HepG2 (cell line): ENCODE measurements around the gene OR11G2. TPM values are rescaled to one million over a fixed set of nuclear protein-coding genes. Genes with fewer than 3 reads are reported as not detected.

Source experiments
- ATAC-seq: fragments of 200-7000 bp; cut with Tn5 transposase; 3 replicates; pipeline ENCODE4 v1.9.1; 2020; ENCODE audit warnings: mild to moderate bottlenecking, moderate library complexity
- BruUV-seq: library from RNA; stranded (reverse); fragments of 400-500 nt; replicated peaks from 2 replicates; lab custom pipeline; 2021; lab: Mats Ljungman, UMichigan
- CTCF ChIA-PET: fragments of 300-600 bp; formaldehyde crosslinking; extraction: SDS; loops from one replicate; lab custom pipeline; 2021; ENCODE audit warnings: low total read pairs, inconsistent platforms, low intra/inter-chr PET ratio; lab: Yijun Ruan, JAX
- POLR2A ChIA-PET: fragments of 350-600 bp; sonication (Branson Sonifier 250); formaldehyde crosslinking; loops from one replicate; lab custom pipeline; 2020; ENCODE audit warnings: antibody characterized with exemption, inconsistent platforms; lab: Yijun Ruan, JAX
- DNase-seq: peaks from one replicate; pipeline ENCODE4 v3.0.0-alpha.2; 2015; ENCODE audit warnings: low spot score
- FAIRE-seq: peaks from 3 replicates; lab custom pipeline; 2011; peaks lifted over from hg19 to GRCh38; lab: Jason Lieb, UNC
- H2AFZ ChIP-seq: one replicate; pipeline ENCODE4 v1.6.1; 2011; ENCODE audit warnings: low read length, inconsistent platforms
- H3K27ac ChIP-seq: fragments of 300-600 bp; 3 replicates; pipeline ENCODE4 v1.8.0; 2011; ENCODE audit warnings: mixed run types, mild to moderate bottlenecking, mixed read lengths, low read length, inconsistent platforms; ENCODE audit not compliant: insufficient read depth; ENCODE audit errors: extremely low read length
- H3K27me3 ChIP-seq, 2 experiments: fragments of 200-600 bp in 1 of 2; 2 replicates in 1 of 2; 3 replicates in 1 of 2; pipeline versions ENCODE4 v1.6.0 to v1.8.0; 2011; ENCODE audit warnings: low read length in 2 of 2, mild to moderate bottlenecking in 2 of 2, moderate library complexity in 2 of 2, inconsistent platforms in 1 of 2; ENCODE audit not compliant: insufficient read depth in 2 of 2, control insufficient read depth in 1 of 2
- H3K36me3 ChIP-seq, 2 experiments: fragments of 200-600 bp in 1 of 2; replicated peaks in 1 of 2; 2 replicates in 1 of 2; 3 replicates in 1 of 2; pipeline versions ENCODE4 v1.5.1 to v1.8.0; 2011; ENCODE audit warnings: low read length in 2 of 2, inconsistent platforms in 1 of 2; ENCODE audit not compliant: insufficient read depth in 2 of 2, control insufficient read depth in 1 of 2
- H3K4me1 ChIP-seq: 2 replicates; pipeline ENCODE4 v1.5.1; 2012; ENCODE audit warnings: low read length, inconsistent platforms; ENCODE audit not compliant: insufficient read depth
- H3K4me2 ChIP-seq: 2 replicates; pipeline ENCODE4 v1.6.0; 2011; ENCODE audit warnings: low read depth, low read length, inconsistent platforms
- H3K4me3 ChIP-seq, 3 experiments: fragments of 200-600 bp in 1 of 3; sonication (generic), shearing (Covaris generic) in 1 of 3; replicated peaks in 1 of 3; 2 replicates each; pipeline ENCODE4 v1.5.1; 2011 to 2016; ENCODE audit warnings: low read length in 3 of 3, inconsistent platforms in 2 of 3, low read depth in 2 of 3, mild to moderate bottlenecking in 2 of 3, control low read depth in 1 of 3, mixed read lengths in 1 of 3; ENCODE audit not compliant: insufficient read depth in 1 of 3
- H3K79me2 ChIP-seq: one replicate; pipeline ENCODE4 v1.6.1; 2011; ENCODE audit warnings: low read length, inconsistent platforms; ENCODE audit not compliant: insufficient read depth
- H3K9ac ChIP-seq: 2 replicates; pipeline ENCODE4 v1.6.0; 2011; ENCODE audit warnings: mild to moderate bottlenecking, low read depth, low read length, inconsistent platforms; ENCODE audit not compliant: insufficient read depth
- H3K9me3 ChIP-seq: 2 replicates; pipeline ENCODE4 v1.5.1; 2012; ENCODE audit warnings: mild to moderate bottlenecking, low read length
- H4K20me1 ChIP-seq: 2 replicates; pipeline ENCODE4 v1.6.0; 2011; ENCODE audit warnings: inconsistent platforms, mild to moderate bottlenecking, low read length, moderate library complexity; ENCODE audit not compliant: insufficient read depth
- CEBPB ChIP-seq: IDR thresholded peaks from 2 replicates; pipeline ENCODE4 v1.6.1; 2011; ENCODE audit warnings: low read depth, low read length, improper control_type of control experiment, borderline replicate concordance
- TARDBP ChIP-seq: sonication (generic); formaldehyde crosslinking; IDR thresholded peaks from 2 replicates; pipeline ENCODE4 v1.8.0; 2022; ENCODE audit warnings: mild to moderate bottlenecking, missing genetic modification reagents
- TOPORS ChIP-seq: sonication (generic); formaldehyde crosslinking; IDR thresholded peaks from 2 replicates; pipeline ENCODE4 v1.8.0; 2023; ENCODE audit warnings: mild to moderate bottlenecking, missing genetic modification reagents
- ZNF24 ChIP-seq: fragments of 450-650 bp; IDR thresholded peaks from 2 replicates; pipeline ENCODE4 v1.6.1; 2017; ENCODE audit warnings: antibody characterized with exemption, mild to moderate bottlenecking
- WGBS: methylation state at CpG from one replicate; pipeline ENCODE4 v1.1.6; 2017; ENCODE audit warnings: low lambda C conversion rate; 5-methylcytosine and 5-hydroxymethylcytosine counted together
- in situ Hi-C: cut with HindIII; loops from 2 replicates; pipeline ENCODE4 v1.10.0; 2017; ENCODE audit warnings: low pct_unique_long_range_greater_than_20kb; ENCODE audit not compliant: extremely low pct_ligation_motif_present
- intact Hi-C: fragments of 100-400 bp; cut with micrococcal nuclease; formaldehyde crosslinking; loops from one replicate; pipeline ENCODE4 v1.10.0; 2022; ENCODE audit not compliant: unreplicated experiment
- polyA plus RNA-seq, 8 experiments: library from polyadenylated mRNA; depleted of rRNA in 3 of 8; stranded (reverse) in 7 of 8; unstranded in 1 of 8; fragments of >200 nt; fragmentation: Illumina TruSeq in 4 of 8; extraction: Trizol in 4 of 8; gene quantifications; 2 replicates each; pipeline versions ENCODE4 v1.2.1 to v1.2.3, GENCODE V29; 2011 to 2016; ENCODE audit warnings: low read depth in 4 of 8, missing spikeins in 1 of 8, mixed read lengths in 1 of 8; ENCODE audit not compliant: insufficient read depth in 1 of 8
- total RNA-seq, 5 experiments: library from RNA; depleted of rRNA; stranded (reverse); fragments of >200 nt; fragmentation: Illumina TruSeq; extraction: Trizol; gene quantifications; 2 replicates each; pipeline ENCODE4 v1.2.3, GENCODE V29; 2016; ENCODE audit warnings: low read depth in 1 of 5
- TF ChIP-seq, protein P1 (sequence below): sonication (generic); formaldehyde crosslinking; IDR thresholded peaks from 2 replicates; pipeline ENCODE4 v1.4.0; 2020; ENCODE audit warnings: mild to moderate bottlenecking, missing genetic modification reagents
- TF ChIP-seq, protein P2 (sequence below): sonication (generic); formaldehyde crosslinking; IDR thresholded peaks from 2 replicates; pipeline ENCODE4 v1.4.0; 2020; ENCODE audit warnings: low read depth, missing genetic modification reagents
- TF ChIP-seq, protein P3 (sequence below), 2 experiments: sonication (generic) in 1 of 2; formaldehyde crosslinking in 1 of 2; IDR thresholded peaks; 2 replicates each; pipeline versions ENCODE4 v1.6.1 to v1.9.0; 2014 to 2022; ENCODE audit warnings: antibody characterized with exemption in 1 of 2, borderline replicate concordance in 1 of 2, inconsistent platforms in 1 of 2, low read depth in 1 of 2, missing genetic modification reagents in 1 of 2

Gene OR11G2
- total and polyA plus RNA-seq, 2 of the 13 experiments (the other 11 are each of a cell fraction or from before 2014, with no cell fraction given): not detected

DNA sequence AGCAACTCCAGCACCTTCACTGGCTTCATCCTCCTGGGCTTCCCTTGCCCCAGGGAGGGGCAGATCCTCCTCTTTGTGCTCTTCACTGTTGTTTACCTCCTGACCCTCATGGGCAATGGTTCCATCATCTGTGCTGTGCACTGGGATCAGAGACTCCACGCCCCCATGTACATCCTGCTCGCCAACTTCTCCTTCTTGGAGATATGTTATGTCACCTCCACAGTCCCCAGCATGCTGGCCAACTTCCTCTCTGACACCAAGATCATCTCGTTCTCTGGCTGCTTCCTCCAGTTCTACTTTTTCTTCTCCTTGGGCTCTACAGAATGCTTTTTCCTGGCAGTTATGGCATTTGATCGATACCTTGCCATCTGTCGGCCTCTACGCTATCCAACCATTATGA is 6.8 kb downstream of the OR11G2 start:
- BruUV-seq: no TSS peak
- no peaks in the 10 kb centered on the region for H4K20me1 ChIP-seq
- no peaks in the 10 kb centered on the region for H3K4me1 ChIP-seq
- 36% methylated on average over 6 of the region's 6 CpGs for whole genome bisulfite sequencing
- H3K27me3 ChIP-seq: 0 out of 5 replicates have a peak, but pooled peaks cover 0 to 8% of the 10 kb centered on the region in 2 experiments
- no peak overlapping the region for H3K9ac ChIP-seq
- H3K36me3 ChIP-seq: no peaks in the 10 kb centered on the region
- H3K4me2 ChIP-seq: no peak overlapping the region
- no peaks in the 10 kb centered on the region for H3K9me3 ChIP-seq
- in situ Hi-C loops: no loop called here
- intact Hi-C loops: no loop called here
- TF ChIP-seq, protein P1, sequence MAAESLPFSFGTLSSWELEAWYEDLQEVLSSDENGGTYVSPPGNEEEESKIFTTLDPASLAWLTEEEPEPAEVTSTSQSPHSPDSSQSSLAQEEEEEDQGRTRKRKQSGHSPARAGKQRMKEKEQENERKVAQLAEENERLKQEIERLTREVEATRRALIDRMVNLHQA: no peak
- TF ChIP-seq TARDBP (no peak), ZNF24 (no peak)
- TF ChIP-seq, protein P2, sequence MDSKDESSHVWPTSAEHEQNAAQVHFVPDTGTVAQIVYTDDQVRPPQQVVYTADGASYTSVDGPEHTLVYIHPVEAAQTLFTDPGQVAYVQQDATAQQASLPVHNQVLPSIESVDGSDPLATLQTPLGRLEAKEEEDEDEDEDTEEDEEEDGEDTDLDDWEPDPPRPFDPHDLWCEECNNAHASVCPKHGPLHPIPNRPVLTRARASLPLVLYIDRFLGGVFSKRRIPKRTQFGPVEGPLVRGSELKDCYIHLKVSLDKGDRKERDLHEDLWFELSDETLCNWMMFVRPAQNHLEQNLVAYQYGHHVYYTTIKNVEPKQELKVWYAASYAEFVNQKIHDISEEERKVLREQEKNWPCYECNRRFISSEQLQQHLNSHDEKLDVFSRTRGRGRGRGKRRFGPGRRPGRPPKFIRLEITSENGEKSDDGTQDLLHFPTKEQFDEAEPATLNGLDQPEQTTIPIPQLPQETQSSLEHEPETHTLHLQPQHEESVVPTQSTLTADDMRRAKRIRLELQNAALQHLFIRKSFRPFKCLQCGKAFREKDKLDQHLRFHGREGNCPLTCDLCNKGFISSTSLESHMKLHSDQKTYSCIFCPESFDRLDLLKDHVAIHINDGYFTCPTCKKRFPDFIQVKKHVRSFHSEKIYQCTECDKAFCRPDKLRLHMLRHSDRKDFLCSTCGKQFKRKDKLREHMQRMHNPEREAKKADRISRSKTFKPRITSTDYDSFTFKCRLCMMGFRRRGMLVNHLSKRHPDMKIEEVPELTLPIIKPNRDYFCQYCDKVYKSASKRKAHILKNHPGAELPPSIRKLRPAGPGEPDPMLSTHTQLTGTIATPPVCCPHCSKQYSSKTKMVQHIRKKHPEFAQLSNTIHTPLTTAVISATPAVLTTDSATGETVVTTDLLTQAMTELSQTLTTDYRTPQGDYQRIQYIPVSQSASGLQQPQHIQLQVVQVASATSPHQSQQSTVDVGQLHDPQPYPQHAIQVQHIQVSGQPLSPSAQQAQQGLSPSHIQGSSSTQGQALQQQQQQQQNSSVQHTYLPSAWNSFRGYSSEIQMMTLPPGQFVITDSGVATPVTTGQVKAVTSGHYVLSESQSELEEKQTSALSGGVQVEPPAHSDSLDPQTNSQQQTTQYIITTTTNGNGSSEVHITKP (CRISPR knock-in tag): no peak
- TF ChIP-seq, all 625 proteins: peak for 0
- Histone ChIP-seq H3K4me3 (no peak overlapping the region), H2AFZ (no peak overlapping the region), H3K79me2 (no peaks in the 10 kb centered on the region), H3K27ac (no peak overlapping the region)
- no peak for ATAC-seq
- no peak for DNase-seq
- ChIA-PET POLR2A (no interaction called here), CTCF (no interaction called here)
- FAIRE-seq: no peak

DNA sequence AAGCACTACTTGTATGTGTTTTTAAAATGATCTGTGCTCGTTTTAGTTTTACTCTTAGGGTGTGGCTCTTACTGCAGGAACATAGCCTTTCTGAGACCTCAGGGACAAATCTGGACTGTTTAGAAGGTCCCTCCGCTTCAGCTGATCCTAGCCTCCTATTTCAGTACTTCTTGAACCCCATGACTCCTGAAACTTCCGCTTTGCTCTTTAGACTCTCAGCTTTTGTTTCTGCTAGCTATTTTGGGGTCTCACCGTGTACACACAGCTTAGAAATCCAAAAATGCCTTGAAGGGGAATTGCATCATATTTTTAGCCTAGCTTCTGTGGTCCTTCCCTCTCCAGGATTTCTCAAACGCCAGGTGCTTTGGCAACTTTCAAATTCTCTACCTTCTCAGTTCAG is 8.3 kb downstream of the OR11G2 start:
- CTCF ChIA-PET: no interaction called here

More for the DNA sequence above, 8.3 kb downstream of the OR11G2 start:
- no peak overlapping the region for H3K9ac ChIP-seq
- ATAC-seq (no peak), FAIRE-seq (no peak), DNase-seq (no peak)
- POLR2A ChIA-PET: no interaction called here
- in situ Hi-C loops: no loop called here
- H3K4me3 ChIP-seq: no peak overlapping the region
- H3K9me3 ChIP-seq: no peaks in the 10 kb centered on the region
- 0 out of 5 replicates have a peak, but pooled peaks cover 0 to 8% of the 10 kb centered on the region in 2 experiments for H3K27me3 ChIP-seq
- H4K20me1 ChIP-seq: no peaks in the 10 kb centered on the region
- H3K4me2 ChIP-seq: no peak overlapping the region
- no peaks in the 10 kb centered on the region for H3K36me3 ChIP-seq
- BruUV-seq: no TSS peak
- TF ChIP-seq CEBPB (peak; percentile 52), TOPORS (CRISPR knock-in tag) (no peak)
- TF ChIP-seq, protein P3, sequence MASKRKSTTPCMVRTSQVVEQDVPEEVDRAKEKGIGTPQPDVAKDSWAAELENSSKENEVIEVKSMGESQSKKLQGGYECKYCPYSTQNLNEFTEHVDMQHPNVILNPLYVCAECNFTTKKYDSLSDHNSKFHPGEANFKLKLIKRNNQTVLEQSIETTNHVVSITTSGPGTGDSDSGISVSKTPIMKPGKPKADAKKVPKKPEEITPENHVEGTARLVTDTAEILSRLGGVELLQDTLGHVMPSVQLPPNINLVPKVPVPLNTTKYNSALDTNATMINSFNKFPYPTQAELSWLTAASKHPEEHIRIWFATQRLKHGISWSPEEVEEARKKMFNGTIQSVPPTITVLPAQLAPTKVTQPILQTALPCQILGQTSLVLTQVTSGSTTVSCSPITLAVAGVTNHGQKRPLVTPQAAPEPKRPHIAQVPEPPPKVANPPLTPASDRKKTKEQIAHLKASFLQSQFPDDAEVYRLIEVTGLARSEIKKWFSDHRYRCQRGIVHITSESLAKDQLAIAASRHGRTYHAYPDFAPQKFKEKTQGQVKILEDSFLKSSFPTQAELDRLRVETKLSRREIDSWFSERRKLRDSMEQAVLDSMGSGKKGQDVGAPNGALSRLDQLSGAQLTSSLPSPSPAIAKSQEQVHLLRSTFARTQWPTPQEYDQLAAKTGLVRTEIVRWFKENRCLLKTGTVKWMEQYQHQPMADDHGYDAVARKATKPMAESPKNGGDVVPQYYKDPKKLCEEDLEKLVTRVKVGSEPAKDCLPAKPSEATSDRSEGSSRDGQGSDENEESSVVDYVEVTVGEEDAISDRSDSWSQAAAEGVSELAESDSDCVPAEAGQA (IDR thresholded peaks at IDR 0.05; ENCODE audit: low read depth): no peak
- TF ChIP-seq, protein P3 (CRISPR knock-in tag; IDR thresholded peaks at IDR 0.05; ENCODE audit: borderline replicate concordance): no peak
- 4% methylated on average over 5 of the region's 5 CpGs for WGBS
- intact Hi-C loops: no loop called here
- H3K27ac ChIP-seq: no peak overlapping the region
- no peaks in the 10 kb centered on the region for H3K4me1 ChIP-seq
- H3K79me2 ChIP-seq: no peaks in the 10 kb centered on the region
- H2AFZ ChIP-seq: no peak overlapping the region
